K562 (cell line): ENCODE data around the gene TMEM217. TPM values are rescaled to one million over a fixed set of nuclear protein-coding genes. Genes with fewer than 3 reads are reported as not detected.
A peak's percentile ranks its signal among the peaks of the same experiment; 100 is the strongest.

Source experiments
- ARNT ChIP-seq, 2 experiments: fragments of 450-650 bp; IDR thresholded peaks; 2 replicates each; pipeline ENCODE4 v1.6.1; 2016; ENCODE audit warnings: mild to moderate bottlenecking in 1 of 2
- CHAMP1 ChIP-seq: fragments of 450-650 bp; IDR thresholded peaks from 2 replicates; pipeline ENCODE4 v1.6.1; 2016; ENCODE audit warnings: mild to moderate bottlenecking
- CREM ChIP-seq: IDR thresholded peaks from 2 replicates; pipeline ENCODE4 v1.6.1; 2014; ENCODE audit warnings: antibody characterized with exemption, low read depth
- ERF ChIP-seq: fragments of 450-650 bp; formaldehyde crosslinking; IDR thresholded peaks from 2 replicates; pipeline ENCODE4 v1.4.0; 2020; ENCODE audit warnings: mild to moderate bottlenecking, mixed read lengths
- HOMEZ ChIP-seq: fragments of 250-450 bp; sonication (Bioruptor Pico); IDR thresholded peaks from 2 replicates; pipeline ENCODE4 v1.4.0; 2020; ENCODE audit warnings: mild to moderate bottlenecking, moderate library complexity
- HOXB6 ChIP-seq: fragments of 250-450 bp; sonication (Bioruptor Pico); IDR thresholded peaks from 2 replicates; pipeline ENCODE4 v1.5.1; 2022; ENCODE audit warnings: mild to moderate bottlenecking, borderline replicate concordance
- KDM1A ChIP-seq, 2 experiments: fragments of 450-650 bp; IDR thresholded peaks; 2 replicates each; pipeline ENCODE4 v1.6.1; 2016; ENCODE audit warnings: mild to moderate bottlenecking in 2 of 2
- MBD2 ChIP-seq: sonication (generic); IDR thresholded peaks from 2 replicates; pipeline ENCODE4 v1.6.1; 2016; ENCODE audit warnings: low read depth, borderline replicate concordance
- NFRKB ChIP-seq: fragments of 450-650 bp; IDR thresholded peaks from 2 replicates; pipeline ENCODE4 v1.6.1; 2016; ENCODE audit warnings: low read depth
- OTX1 ChIP-seq: fragments of 450-650 bp; formaldehyde crosslinking; IDR thresholded peaks from 2 replicates; pipeline ENCODE4 v1.4.0; 2022; ENCODE audit warnings: mild to moderate bottlenecking
- RUNX1 ChIP-seq: sonication (generic); IDR thresholded peaks from 2 replicates; pipeline ENCODE4 v1.6.1; 2016; ENCODE audit warnings: antibody characterized with exemption, low read depth
- SOX6 ChIP-seq: fragments of 450-650 bp; IDR thresholded peaks from 2 replicates; pipeline ENCODE4 v1.6.1; 2014; ENCODE audit warnings: mild to moderate bottlenecking
- SREBF1 ChIP-seq: fragments of 150-350 bp; IDR thresholded peaks from 2 replicates; pipeline ENCODE4 v1.6.1; 2014; ENCODE audit warnings: antibody characterized with exemption, low read depth, low read length, borderline replicate concordance
- THAP12 ChIP-seq: fragments of 250-450 bp; sonication (Bioruptor Pico); IDR thresholded peaks from 2 replicates; pipeline ENCODE4 v1.9.0; 2021; ENCODE audit warnings: mild to moderate bottlenecking, inconsistent platforms
- ZNF134 ChIP-seq: fragments of 250-450 bp; sonication (Bioruptor Pico); conservative IDR thresholded peaks from 2 replicates; pipeline ENCODE4 v1.4.0; 2020
- ZNF23 ChIP-seq: fragments of 250-450 bp; sonication (Bioruptor Pico); IDR thresholded peaks from 2 replicates; pipeline ENCODE4 v1.4.0; 2020; ENCODE audit warnings: mild to moderate bottlenecking
- ZNF24 ChIP-seq: fragments of 450-650 bp; IDR thresholded peaks from 2 replicates; pipeline ENCODE4 v1.6.1; 2016
- ZNF609 ChIP-seq: sonication (generic); formaldehyde crosslinking; IDR thresholded peaks from 2 replicates; pipeline ENCODE4 v1.8.1; 2023; ENCODE audit warnings: missing genetic modification reagents, mild to moderate bottlenecking, borderline replicate concordance
- polyA plus RNA-seq, 8 experiments: library from polyadenylated mRNA; depleted of rRNA in 4 of 8; stranded (reverse) in 5 of 8; unstranded in 3 of 8; fragments of >200 nt; fragmentation: Nextera tagmentation in 2 of 8; fragmentation: Illumina TruSeq in 1 of 8; extraction: Ambion mirVana in 2 of 8; extraction: Trizol in 1 of 8; gene quantifications; 2 replicates each; pipeline versions ENCODE4 v1.2.1 to v1.2.3, GENCODE V29; 2011 to 2014; ENCODE audit warnings: inconsistent platforms in 1 of 8, missing spikeins in 1 of 8
- total RNA-seq, 7 experiments: library from RNA; depleted of rRNA in 6 of 7; stranded (reverse); fragments of >200 nt in 6 of 7; fragmentation: Illumina TruSeq in 2 of 7; extraction: Trizol in 2 of 7; gene quantifications; 2 replicates each; pipeline versions ENCODE4 v1.2.1 to v1.2.3, GENCODE V29; 2011 to 2021; ENCODE audit warnings: low replicate concordance in 1 of 7

TMEM217 gene
- total and polyA plus RNA-seq, 9 of the 15 experiments (the other 6 are each of a cell fraction or from before 2014, with no cell fraction given) = 1.3 to 8.0 (median 1.9) TPM

- no peak for TF ChIP-seq NFRKB
- peak; percentile 80; the same call in 1 of the 2 replicates for TF ChIP-seq ZNF609 (CRISPR knock-in tag)
- peak; percentile 95 for TF ChIP-seq OTX1
- peak; percentile 85 for TF ChIP-seq CREM
- peak; percentile 96 for TF ChIP-seq ERF (CRISPR knock-in tag)
- peak; percentile 75; the same call in 1 of the 2 replicates for TF ChIP-seq ZNF134
- TF ChIP-seq ZNF24 = peak; percentile 88
- peak; percentile 99 for TF ChIP-seq SOX6
- peak; percentile 89 for TF ChIP-seq MBD2
- TF ChIP-seq HOXB6 (CRISPR knock-in tag) = no peak
- peak; percentile 98 to 99 for TF ChIP-seq KDM1A (IDR thresholded peaks at IDR 0.05)
- TF ChIP-seq SREBF1 = 0 out of 2 replicates have a peak, but pooled peaks have one; percentile 68
- peak; percentile 98 for TF ChIP-seq ARNT (IDR thresholded peaks at IDR 0.05)
- peak; percentile 97 for TF ChIP-seq RUNX1
- no peak for TF ChIP-seq HOMEZ (CRISPR knock-in tag)
- no peak for TF ChIP-seq THAP12 (CRISPR knock-in tag)
- peak; percentile 84 for TF ChIP-seq ZNF23 (CRISPR knock-in tag)
- TF ChIP-seq CHAMP1 = peak; percentile 97
Measured at GRCh38 chr6:37302086-37302686, 44.2 kb upstream of the TMEM217 start (continued).
